Activated CD8-positive, alpha-beta memory T cell treated with anti-CD3 and anti-CD28 coated beads, Interleukin-2, amount 10 ng/mL, durations not matched to agents 7 days and 5 days (primary cell): ENCODE data around the gene C4orf36. TPM values are rescaled to one million over a fixed set of nuclear protein-coding genes. Genes with fewer than 3 reads are reported as not detected.
"Not testable (repeated sequence)": the region's sequence is repeated elsewhere in the genome, so short reads cannot be mapped to it uniquely, and the experiment has no call there.

Experiments
- ATAC-seq: fragments of 150-1000 bp; cut with Tn5 transposase; one replicate; pipeline ENCODE4 v1.10.0; 2021; ENCODE audit warnings: moderate library complexity
- CTCF ChIA-PET: fragments of 350-600 bp; sonication (Branson Sonifier 250); formaldehyde crosslinking; loops from one replicate; lab custom pipeline; 2021; ENCODE audit warnings: antibody characterized with exemption; lab: Charles Lee
- DNase-seq: peaks from one replicate; pipeline ENCODE4 v3.0.0-alpha.2; 2020
- H3K27ac Mint-ChIP-seq: one replicate; pipeline ENCODE4 v1.8.0; 2021; ENCODE audit warnings: mild to moderate bottlenecking, mixed read lengths
- H3K27me3 Mint-ChIP-seq: one replicate; pipeline ENCODE4 v1.8.0; 2021; ENCODE audit warnings: mixed read lengths
- H3K36me3 Mint-ChIP-seq: one replicate; pipeline ENCODE4 v1.8.0; 2021; ENCODE audit warnings: mild to moderate bottlenecking, mixed read lengths
- H3K4me1 Mint-ChIP-seq: one replicate; pipeline ENCODE4 v1.8.0; 2021; ENCODE audit warnings: mixed read lengths
- H3K4me3 Mint-ChIP-seq: one replicate; pipeline ENCODE4 v1.8.0; 2021; ENCODE audit warnings: mild to moderate bottlenecking, moderate library complexity, mixed read lengths
- H3K9me3 Mint-ChIP-seq: one replicate; pipeline ENCODE4 v1.8.0; 2022; ENCODE audit warnings: low read depth, mixed read lengths
- total RNA-seq, 2 experiments: library from RNA; stranded (reverse); gene quantifications; one replicate each; pipeline ENCODE4 v1.2.3, GENCODE V29; 2021

C4orf36 gene
- total RNA-seq, 2 experiments from 2014 or later, result not detected

- Mint-ChIP-seq H3K4me1 (peaks cover 19% of the 10 kb centered on the region), H3K27me3 (peaks cover 4% of the 10 kb centered on the region), H3K27ac (peak overlapping the region; percentile 29), H3K36me3 (no peaks in the 10 kb centered on the region), H3K9me3 (no peaks in the 10 kb centered on the region), H3K4me3 (no peak overlapping the region)
- CTCF ChIA-PET, result interaction anchor here (1.1 to 2.7 kb wide), 2 partner anchors 12 to 14 kb away, joined by 3 to 14 read pairs; no protein-coding TSS in a partner anchor
- no peak for DNase-seq
- ATAC-seq, result no peak
Observed at GRCh38 chr4:86908251-86908657, 16.0 kb upstream of the C4orf36 start.

GRCh38 chr4:86901864-86902263 lies 9.6 kb upstream of the C4orf36 start:
- H3K27me3 Mint-ChIP-seq, result peaks cover 11% of the 10 kb centered on the region
- peak; percentile 22 for DNase-seq
- CTCF ChIA-PET, result interaction anchor here (0.9 to 2.6 kb wide), 3 partner anchors 9 to 403 kb away, joined by 3 to 6 read pairs (median 5); partner anchors contain the start of gene C4orf36
- peaks cover 7% of the 10 kb centered on the region for H3K4me1 Mint-ChIP-seq
- no peak overlapping the region for H3K27ac Mint-ChIP-seq
- H3K4me3 Mint-ChIP-seq, result no peak overlapping the region
- H3K36me3 Mint-ChIP-seq, result no peaks in the 10 kb centered on the region
- H3K9me3 Mint-ChIP-seq, result no peaks in the 10 kb centered on the region
- ATAC-seq, result no peak

GRCh38 chr4:86898562-86898961 lies 6.3 kb upstream of the C4orf36 start:
- CTCF ChIA-PET, result interaction anchor here (0.8 kb wide), 1 partner anchor 1075 kb away, joined by 3 read pairs; no protein-coding TSS in a partner anchor
- H3K4me3 Mint-ChIP-seq, result no peak overlapping the region
- no peak for ATAC-seq
- no peak overlapping the region for H3K27ac Mint-ChIP-seq
- H3K36me3 Mint-ChIP-seq, result no peaks in the 10 kb centered on the region
- DNase-seq, result peak; percentile 29
- no peaks in the 10 kb centered on the region for H3K9me3 Mint-ChIP-seq
- peaks cover 10% of the 10 kb centered on the region for H3K27me3 Mint-ChIP-seq
- H3K4me1 Mint-ChIP-seq, result peaks cover under 1% of the 10 kb centered on the region

- no peaks in the 10 kb centered on the region for H3K9me3 Mint-ChIP-seq
- H3K27me3 Mint-ChIP-seq, result peaks cover 10% of the 10 kb centered on the region
- H3K4me3 Mint-ChIP-seq, result no peak overlapping the region
- H3K36me3 Mint-ChIP-seq, result no peaks in the 10 kb centered on the region
- CTCF ChIA-PET, result interaction anchor here (0.8 to 1.4 kb wide), 3 partner anchors 397 to 401 kb away, joined by 3 to 11 read pairs (median 3); no protein-coding TSS in a partner anchor
- no peak for DNase-seq
- peaks cover 6% of the 10 kb centered on the region for H3K4me1 Mint-ChIP-seq
- no peak for ATAC-seq
- H3K27ac Mint-ChIP-seq, result no peak overlapping the region
Observed at GRCh38 chr4:86896596-86896995, 4.4 kb upstream of the C4orf36 start.

- DNase-seq (no peak), ATAC-seq (peak; percentile 51)
- H3K27ac Mint-ChIP-seq, result no peak overlapping the region
- H3K27me3 Mint-ChIP-seq, result peaks cover 17% of the 10 kb centered on the region
- CTCF ChIA-PET, result interaction anchor here (0.9 to 2.2 kb wide), 4 partner anchors 397 to 401 kb away, joined by 3 to 12 read pairs (median 10); no protein-coding TSS in a partner anchor
- H3K4me3 Mint-ChIP-seq, result no peak overlapping the region
- no peaks in the 10 kb centered on the region for H3K9me3 Mint-ChIP-seq
- peaks cover 9% of the 10 kb centered on the region for H3K4me1 Mint-ChIP-seq
- H3K36me3 Mint-ChIP-seq, result no peaks in the 10 kb centered on the region
Observed at GRCh38 chr4:86895692-86896488, 3.7 kb upstream of the C4orf36 start.

- Mint-ChIP-seq H3K9me3 (no peaks in the 10 kb centered on the region), H3K4me3 (no peak overlapping the region), H3K36me3 (no peaks in the 10 kb centered on the region), H3K4me1 (peaks cover 9% of the 10 kb centered on the region), H3K27ac (no peak overlapping the region), H3K27me3 (peaks cover 23% of the 10 kb centered on the region)
- CTCF ChIA-PET, result interaction anchor here (0.6 to 2.2 kb wide), 4 partner anchors 373 to 400 kb away, joined by 3 to 12 read pairs (median 10); no protein-coding TSS in a partner anchor
- ATAC-seq (no peak), DNase-seq (no peak)
Observed at GRCh38 chr4:86894455-86894854, 2.2 kb upstream of the C4orf36 start.

- CTCF ChIA-PET, result interaction anchor here (0.7 to 2.0 kb wide), 3 partner anchors 10 to 397 kb away, joined by 3 to 10 read pairs (median 5); no protein-coding TSS in a partner anchor
- no peak for DNase-seq
- ATAC-seq, result no peak
- no peaks in the 10 kb centered on the region for H3K9me3 Mint-ChIP-seq
- no peak overlapping the region for H3K27ac Mint-ChIP-seq
- no peaks in the 10 kb centered on the region for H3K36me3 Mint-ChIP-seq
- H3K4me3 Mint-ChIP-seq, result no peak overlapping the region
- H3K27me3 Mint-ChIP-seq, result peaks cover 23% of the 10 kb centered on the region
- H3K4me1 Mint-ChIP-seq, result peaks cover 9% of the 10 kb centered on the region
Observed at GRCh38 chr4:86893136-86893535, 914 bp upstream of the C4orf36 start.

GRCh38 chr4:86892636-86892960 lies 376 bp upstream of the C4orf36 start:
- peak; percentile 26 for ATAC-seq
- CTCF ChIA-PET, result interaction anchor here (1.6 to 2.0 kb wide), 2 partner anchors 10 to 396 kb away, joined by 5 to 10 read pairs; no protein-coding TSS in a partner anchor

GRCh38 chr4:86890790-86891189 lies 1.4 kb downstream of the C4orf36 start:
- Mint-ChIP-seq H3K4me1 (peaks cover 9% of the 10 kb centered on the region), H3K4me3 (peak overlapping the region; percentile 67), H3K36me3 (no peaks in the 10 kb centered on the region), H3K27me3 (peaks cover 23% of the 10 kb centered on the region), H3K27ac (no peak overlapping the region), H3K9me3 (no peaks in the 10 kb centered on the region)
- CTCF ChIA-PET, result no interaction called here
- no peak for ATAC-seq
- no peak for DNase-seq

More at GRCh38 chr4:86892636-86892960, 376 bp upstream of the C4orf36 start:
- peaks cover 9% of the 10 kb centered on the region for H3K4me1 Mint-ChIP-seq
- H3K27ac Mint-ChIP-seq, result no peak overlapping the region
- peak overlapping the region; percentile 60 for H3K4me3 Mint-ChIP-seq
- DNase-seq, result no peak
- no peaks in the 10 kb centered on the region for H3K36me3 Mint-ChIP-seq
- no peaks in the 10 kb centered on the region for H3K9me3 Mint-ChIP-seq
- peaks cover 23% of the 10 kb centered on the region for H3K27me3 Mint-ChIP-seq

GRCh38 chr4:86879641-86880040 lies 12.6 kb downstream of the C4orf36 start:
- Mint-ChIP-seq H3K4me1 (no peaks in the 10 kb centered on the region), H3K27ac (no peak overlapping the region), H3K27me3 (peaks cover 3% of the 10 kb centered on the region), H3K36me3 (no peaks in the 10 kb centered on the region), H3K4me3 (no peak overlapping the region), H3K9me3 (peaks cover 5% of the 10 kb centered on the region)
- DNase-seq (no peak), ATAC-seq (no peak)
- CTCF ChIA-PET, result no interaction called here

GRCh38 chr4:86878640-86879039 lies 13.6 kb downstream of the C4orf36 start:
- H3K27ac Mint-ChIP-seq, result no peak overlapping the region
- ATAC-seq (no peak), DNase-seq (no peak)
- H3K4me3 Mint-ChIP-seq, result no peak overlapping the region
- no peaks in the 10 kb centered on the region for H3K4me1 Mint-ChIP-seq
- peaks cover 5% of the 10 kb centered on the region for H3K9me3 Mint-ChIP-seq
- H3K27me3 Mint-ChIP-seq, result peaks cover 3% of the 10 kb centered on the region
- CTCF ChIA-PET, result no interaction called here
- H3K36me3 Mint-ChIP-seq, result no peaks in the 10 kb centered on the region

GRCh38 chr4:86876894-86877685 lies 15.1 kb downstream of the C4orf36 start:
- H3K27me3 Mint-ChIP-seq, result peaks cover 3% of the 10 kb centered on the region
- peaks cover 5% of the 10 kb centered on the region for H3K9me3 Mint-ChIP-seq
- CTCF ChIA-PET, result no interaction called here

GRCh38 chr4:86875436-86875835 lies 16.8 kb downstream of the C4orf36 start:
- CTCF ChIA-PET, result not testable (repeated sequence)

More at GRCh38 chr4:86876894-86877685, 15.1 kb downstream of the C4orf36 start:
- no peak for ATAC-seq
- no peaks in the 10 kb centered on the region for H3K4me1 Mint-ChIP-seq
- DNase-seq, result no peak
- no peak overlapping the region for H3K4me3 Mint-ChIP-seq
- no peak overlapping the region for H3K27ac Mint-ChIP-seq
- H3K36me3 Mint-ChIP-seq, result no peaks in the 10 kb centered on the region

More at GRCh38 chr4:86875436-86875835, 16.8 kb downstream of the C4orf36 start:
- not testable (repeated sequence) for H3K27ac Mint-ChIP-seq, H3K4me1 Mint-ChIP-seq, H3K4me3 Mint-ChIP-seq, H3K9me3 Mint-ChIP-seq, DNase-seq, H3K36me3 Mint-ChIP-seq, H3K27me3 Mint-ChIP-seq, ATAC-seq
